Naive thymus-derived CD8-positive, alpha-beta T cell (primary cell): Measurements from ENCODE around the gene ZNF555. TPM values are rescaled to one million over a fixed set of nuclear protein-coding genes. Genes with fewer than 3 reads are reported as not detected.
"Not testable (repeated sequence)": the region's sequence is repeated elsewhere in the genome, so short reads cannot be mapped to it uniquely, and the experiment has no call there.

ENCODE experiments used
- ATAC-seq, 2 donors: fragments of 150-1000 bp; cut with Tn5 transposase in 1 of 2; sonication (Bioruptor Pico), chemical (Tn5 transposase) in 1 of 2; 1 replicate in 1 of 2; 2 replicates in 1 of 2; pipeline ENCODE4 v1.10.0; 2021; ENCODE audit warnings: mild to moderate bottlenecking in 2 of 2, moderate library complexity in 2 of 2
- POLR2A ChIA-PET: fragments of 350-600 bp; sonication (Branson Sonifier 250); formaldehyde crosslinking; loops from one replicate; lab custom pipeline; 2021; ENCODE audit warnings: antibody characterized with exemption; lab: Charles Lee
- DNase-seq, 10 donors: peaks; one replicate each; pipeline versions ENCODE4 v3.0.0 to v3.0.0-alpha.2; 2020 to 2022
- H3K27ac Mint-ChIP-seq, 10 donors: one replicate each; pipeline ENCODE4 v1.8.0; 2020 to 2022; ENCODE audit warnings: mild to moderate bottlenecking in 10 of 10, mixed read lengths in 10 of 10, moderate library complexity in 4 of 10, inconsistent platforms in 1 of 10
- H3K27me3 Mint-ChIP-seq, 5 donors: one replicate each; pipeline ENCODE4 v1.8.0; 2021 to 2022; ENCODE audit warnings: mixed read lengths in 5 of 5
- H3K36me3 Mint-ChIP-seq, 3 donors: one replicate each; pipeline ENCODE4 v1.8.0; 2020 to 2022; ENCODE audit warnings: mixed read lengths in 3 of 3, mild to moderate bottlenecking in 2 of 3, inconsistent platforms in 1 of 3
- H3K4me1 Mint-ChIP-seq, 4 donors: one replicate each; pipeline ENCODE4 v1.8.0; 2021 to 2022; ENCODE audit warnings: mixed read lengths in 4 of 4
- H3K4me3 Mint-ChIP-seq, 10 donors: one replicate each; pipeline ENCODE4 v1.8.0; 2020 to 2022; ENCODE audit warnings: mild to moderate bottlenecking in 10 of 10, mixed read lengths in 10 of 10, moderate library complexity in 6 of 10, inconsistent platforms in 1 of 10
- H3K9me3 Mint-ChIP-seq, 9 donors: one replicate each; pipeline ENCODE4 v1.8.0; 2020 to 2022; ENCODE audit warnings: mixed read lengths in 9 of 9, mild to moderate bottlenecking in 3 of 9, inconsistent platforms in 1 of 9, moderate library complexity in 1 of 9
- polyA plus RNA-seq, 3 donors: library from polyadenylated mRNA; unstranded; fragments of 300-500 nt; fragmentation: Illumina TruSeq; gene quantifications; one replicate each; pipeline ENCODE4 v1.2.3, GENCODE V29; 2021
- total RNA-seq, 8 experiments: library from RNA in 2 of 8; stranded (reverse) in 2 of 8; gene quantifications; one replicate each; pipeline ENCODE4 v1.2.3 and lab custom pipeline; 2021 to 2026

The ZNF555 gene
- 1 to 10 TPM; 7.4 to 8.7 TPM for total RNA-seq
- 1 to 10 TPM; 1.0 to 3.4 (median 2.2) TPM for polyA plus RNA-seq
- 5.4 to 27.2 (median 8.9) reads per million in 6 experiments for total RNA-seq (lab: John Stamatoyannopoulos, UW)

DNA sequence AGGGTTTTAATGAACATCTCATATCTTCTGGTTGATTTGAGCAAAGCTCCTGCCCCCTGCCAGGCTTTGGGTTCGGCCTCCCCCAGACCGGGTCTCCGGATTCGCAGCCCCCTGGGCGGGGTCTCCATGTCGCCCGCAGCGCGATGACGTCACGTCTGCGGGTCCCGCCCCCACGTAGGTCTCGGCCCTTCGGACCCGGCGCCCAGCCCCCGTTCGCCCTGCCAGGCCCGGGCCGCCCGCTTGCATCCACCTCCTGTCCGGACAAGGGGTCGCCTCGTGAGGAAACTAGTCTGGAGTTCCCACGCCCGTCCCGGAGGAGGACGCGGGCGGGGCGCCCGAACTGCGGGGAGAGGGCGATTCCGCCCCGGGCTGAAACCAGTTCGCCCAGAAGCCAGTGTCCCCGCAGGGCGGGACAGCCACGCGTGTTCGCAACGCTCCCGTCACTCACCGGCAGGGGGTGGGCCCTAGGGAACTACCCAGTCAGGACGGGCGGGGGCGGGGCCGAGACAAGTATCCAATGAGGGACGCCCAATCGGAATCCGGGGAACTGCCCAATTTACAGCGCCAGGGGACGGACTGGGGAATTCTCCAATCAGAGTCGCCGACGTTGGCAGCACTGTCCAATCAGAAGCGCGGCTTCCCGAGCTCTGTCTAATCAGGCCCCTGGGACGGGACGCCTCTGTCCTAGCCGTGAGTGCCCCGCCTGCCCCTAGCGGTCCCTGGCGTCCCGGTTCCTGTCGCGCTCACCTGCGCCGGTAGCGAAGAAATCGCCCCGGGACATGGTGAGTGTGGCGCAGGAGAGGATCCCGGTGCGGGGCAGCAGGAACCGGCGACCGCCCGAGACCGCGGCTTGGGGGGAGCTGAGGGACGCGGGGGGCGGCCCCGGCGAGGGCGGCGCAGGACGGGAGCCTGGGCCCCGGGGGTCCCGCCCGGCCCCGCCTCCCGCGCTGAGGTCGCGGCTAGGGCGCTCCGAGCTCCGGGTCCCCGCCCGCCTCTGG is at the start of gene ZNF555:
Gene ZNF555, plus strand, starts transcription at position 682 of the 998 bp plus-strand sequence. Its CDS starts 98 bp downstream, at position 780.
- Mint-ChIP-seq H3K9me3 (peaks cover 0 to 37% (median 11%) of the 10 kb centered on the region in 9 donors), H3K4me1 (peaks cover 12 to 36% (median 21%) of the 10 kb centered on the region in 4 donors), H3K36me3 (peaks cover 12 to 29% (median 12%) of the 10 kb centered on the region in 3 donors), H3K4me3 (peak within 1 kb of the TSS; percentile 88 to 96 (median 94)), H3K27ac (peak within 1 kb of the TSS; percentile 79 to 95 (median 93)), H3K27me3 (no peaks in the 10 kb centered on the region)
- DNase-seq (peak; percentile 93 to 100 (median 98)), ATAC-seq (peak; percentile 96 to 97)
- POLR2A ChIA-PET: interaction anchor here (0.8 to 2.0 kb wide), 10 partner anchors 15 to 365 kb away, joined by 3 to 11 read pairs (median 5); partner anchors contain the start of genes GADD45B, SGTA, ZNF554 and ZNF57

DNA sequence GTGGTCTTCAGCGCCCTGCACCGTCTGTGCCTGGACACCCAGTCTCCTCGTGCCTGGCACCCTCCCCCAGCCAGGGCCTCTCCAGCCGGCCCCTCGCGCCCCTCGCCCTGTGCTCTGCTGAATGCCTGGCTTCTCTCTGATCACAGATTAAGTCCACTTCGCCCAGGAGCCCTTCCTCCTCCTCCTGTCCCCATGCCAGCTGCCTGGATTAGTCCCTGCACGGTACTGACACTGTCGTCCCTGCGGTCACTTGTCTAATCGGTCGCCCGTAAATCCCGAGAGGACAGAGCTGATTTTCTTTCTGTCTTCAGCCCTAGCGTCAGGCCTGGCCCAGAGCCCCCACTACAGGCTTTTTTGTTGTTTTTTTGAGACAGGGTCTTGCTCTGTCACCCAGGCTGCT is 49.4 kb upstream of the ZNF555 start:
- Mint-ChIP-seq H3K4me1 (peaks cover 7 to 15% (median 10%) of the 10 kb centered on the region in 4 donors), H3K4me3 (no peak overlapping the region), H3K27ac (no peak overlapping the region), H3K27me3 (no peaks in the 10 kb centered on the region), H3K9me3 (no peaks in the 10 kb centered on the region), H3K36me3 (peaks cover 0 to 31% (median 5%) of the 10 kb centered on the region in 3 donors)
- POLR2A ChIA-PET: no interaction called here
- ATAC-seq: no peak
- DNase-seq: no peak

DNA sequence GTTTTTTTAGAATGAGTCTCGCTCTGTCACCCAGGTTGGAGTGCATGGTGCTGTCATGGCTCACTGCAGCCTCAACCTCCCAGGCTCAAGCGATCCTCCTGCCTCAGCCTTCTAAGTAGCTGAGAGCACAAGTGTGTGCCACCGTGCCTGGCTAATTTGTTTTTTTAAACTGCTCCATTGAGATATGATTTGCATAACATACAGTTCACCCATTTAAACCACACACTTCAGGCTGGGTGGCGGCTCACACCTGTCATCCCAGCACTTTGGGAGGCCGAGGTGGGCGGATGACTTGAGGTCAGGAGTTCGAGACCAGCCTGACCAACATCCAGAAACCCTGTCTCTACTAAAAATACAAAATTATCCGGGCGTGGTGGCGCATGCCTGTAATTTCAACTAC is 48.6 kb upstream of the ZNF555 start:
- peaks cover 0 to 33% (median 7%) of the 10 kb centered on the region in 3 donors for H3K36me3 Mint-ChIP-seq
- DNase-seq, H3K27me3 Mint-ChIP-seq, ATAC-seq, POLR2A ChIA-PET, H3K4me3 Mint-ChIP-seq, H3K27ac Mint-ChIP-seq, H3K4me1 Mint-ChIP-seq, H3K9me3 Mint-ChIP-seq: not testable (repeated sequence)

DNA sequence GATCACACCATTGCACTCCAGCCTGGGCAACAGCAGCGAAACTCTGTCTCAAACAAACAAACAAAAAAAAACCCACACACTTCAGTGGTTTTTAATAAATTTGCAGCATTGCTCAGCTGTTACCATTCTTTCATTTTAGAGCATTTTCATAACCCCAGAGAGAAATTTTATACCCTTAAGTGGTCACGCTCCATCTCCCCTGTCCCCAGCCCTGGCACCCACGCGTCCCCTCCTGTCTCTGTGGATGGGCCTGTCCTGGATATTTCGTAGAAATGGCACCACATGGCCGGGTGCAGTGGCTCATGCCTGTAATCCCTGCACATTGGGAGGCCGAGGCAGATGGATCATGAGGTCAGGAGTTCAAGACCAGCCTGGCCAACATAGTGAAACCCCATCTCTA is 48.1 kb upstream of the ZNF555 start:
- H3K36me3 Mint-ChIP-seq: peaks cover 0 to 34% (median 7%) of the 10 kb centered on the region in 3 donors
- POLR2A ChIA-PET: no interaction called here
- no peak for ATAC-seq
- H3K9me3 Mint-ChIP-seq: no peaks in the 10 kb centered on the region
- H3K4me3 Mint-ChIP-seq: no peak overlapping the region
- peaks cover 0 to 7% (median 4%) of the 10 kb centered on the region in 4 donors for H3K4me1 Mint-ChIP-seq
- no peak overlapping the region for H3K27ac Mint-ChIP-seq
- no peak for DNase-seq
- H3K27me3 Mint-ChIP-seq: no peaks in the 10 kb centered on the region

DNA sequence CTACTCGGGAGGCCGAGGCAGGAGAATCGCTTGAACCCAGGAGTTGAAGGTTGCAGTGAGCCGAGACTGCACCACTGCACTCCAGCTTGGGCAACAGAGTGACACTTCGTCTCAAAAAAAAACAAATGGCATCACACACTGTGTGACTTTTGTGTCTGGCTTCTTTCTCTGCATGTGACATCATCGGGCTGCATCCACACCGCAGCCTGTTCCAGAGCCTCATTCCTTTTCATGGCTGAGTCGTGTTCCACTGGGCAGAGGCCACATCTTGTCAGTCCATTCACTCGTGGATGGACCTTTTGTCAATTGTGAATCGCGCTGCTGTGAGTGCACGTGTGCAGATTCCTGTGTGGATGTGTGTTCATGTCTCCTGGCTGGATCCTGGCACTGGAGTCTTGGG is 47.7 kb upstream of the ZNF555 start:
- peaks cover 0 to 34% (median 7%) of the 10 kb centered on the region in 3 donors for H3K36me3 Mint-ChIP-seq
- POLR2A ChIA-PET: interaction anchor here (1.0 kb wide), 1 partner anchor 8 kb away, joined by 3 read pairs; the partner anchor contains the start of gene THOP1
- DNase-seq (no peak), ATAC-seq (no peak)
- H3K27me3 Mint-ChIP-seq: no peaks in the 10 kb centered on the region
- H3K4me1 Mint-ChIP-seq: peaks cover 0 to 6% (median 3%) of the 10 kb centered on the region in 4 donors
- H3K9me3 Mint-ChIP-seq: no peaks in the 10 kb centered on the region
- H3K4me3 Mint-ChIP-seq: no peak overlapping the region
- H3K27ac Mint-ChIP-seq: no peak overlapping the region

DNA sequence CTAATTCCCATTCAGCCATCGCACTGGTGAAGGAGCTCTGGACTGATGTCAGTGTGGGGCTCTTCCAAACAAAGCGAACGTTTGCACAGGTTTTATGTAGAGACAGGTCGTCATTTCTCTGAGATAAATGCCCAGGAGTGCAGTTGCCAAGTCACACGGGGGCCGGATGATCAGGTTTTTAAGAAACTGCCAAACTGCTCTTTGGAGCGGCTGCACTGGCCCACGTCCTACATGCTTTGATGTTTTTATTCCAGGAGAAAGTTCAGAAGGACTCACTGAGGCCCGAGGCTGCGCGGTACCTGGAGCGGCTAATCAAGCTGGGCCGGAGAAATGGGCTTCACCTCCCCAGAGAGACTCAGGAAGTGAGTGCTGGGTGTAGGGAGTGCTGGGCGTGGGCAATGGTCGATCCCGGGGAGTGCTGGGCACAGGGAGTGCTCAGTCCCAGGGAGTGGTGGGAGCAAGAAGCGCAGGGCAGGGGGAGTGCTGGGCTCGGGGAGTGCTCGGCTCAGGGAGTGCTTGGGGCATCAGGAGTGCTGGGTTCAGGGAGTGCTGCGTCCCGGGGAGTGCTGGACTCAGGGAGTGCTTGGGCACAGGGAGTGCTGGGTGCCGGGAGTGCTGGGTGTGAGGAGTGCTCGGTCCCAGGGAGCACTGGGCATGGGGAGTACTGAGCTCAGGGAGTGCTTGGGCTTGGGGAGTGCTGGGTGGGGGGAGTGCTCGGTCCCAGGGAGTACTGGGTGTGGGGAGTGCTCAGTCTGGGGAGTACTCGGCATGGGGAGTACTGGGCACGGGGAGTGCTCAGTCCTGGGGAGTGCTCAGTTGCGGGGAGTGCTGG is 45.2 kb upstream of the ZNF555 start:
- Mint-ChIP-seq H3K27ac (no peak overlapping the region), H3K4me1 (peaks cover 0 to 3% (median 0%) of the 10 kb centered on the region in 4 donors), H3K4me3 (no peak overlapping the region), H3K9me3 (no peaks in the 10 kb centered on the region), H3K27me3 (no peaks in the 10 kb centered on the region), H3K36me3 (peaks cover 0 to 33% (median 7%) of the 10 kb centered on the region in 3 donors)
- DNase-seq (no peak), ATAC-seq (no peak)
- POLR2A ChIA-PET: interaction anchor here (0.6 kb wide), 1 partner anchor 129 kb away, joined by 3 read pairs; no protein-coding TSS in a partner anchor

DNA sequence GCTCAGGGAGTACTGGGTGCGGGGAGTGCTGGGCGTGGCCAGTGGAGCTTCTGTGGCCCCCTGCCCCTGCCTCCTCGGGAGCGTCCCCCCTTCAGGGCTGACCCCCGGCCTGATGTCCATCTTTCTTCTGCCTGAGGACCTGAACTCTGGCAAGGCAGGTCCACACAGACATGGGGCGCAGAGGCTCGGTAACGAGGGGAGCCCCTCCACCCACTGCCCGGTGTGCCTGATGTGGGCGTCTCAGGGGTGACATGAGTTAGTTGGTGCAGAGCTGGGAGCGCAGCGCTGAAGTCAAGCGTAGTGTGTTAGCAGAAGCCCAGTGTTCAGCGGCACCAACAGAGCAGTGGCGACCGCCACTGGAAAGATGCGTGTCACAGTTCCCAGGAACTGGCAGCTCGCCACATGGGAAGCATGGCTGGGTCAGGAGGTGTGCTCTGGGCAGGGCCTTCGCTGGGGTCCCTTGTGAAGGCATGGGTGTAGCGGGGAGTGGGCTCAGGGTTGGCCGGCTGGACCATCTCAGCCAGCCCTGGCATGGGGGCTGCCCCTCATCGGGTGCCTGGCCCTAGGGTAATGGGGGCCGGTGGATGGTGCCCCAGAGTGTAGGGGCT is 44.5 kb upstream of the ZNF555 start:
- POLR2A ChIA-PET: interaction anchor here (0.6 kb wide), 1 partner anchor 128 kb away, joined by 3 read pairs; no protein-coding TSS in a partner anchor
- Mint-ChIP-seq H3K4me3 (no peak overlapping the region), H3K9me3 (no peaks in the 10 kb centered on the region), H3K4me1 (peaks cover 0 to 3% (median 0%) of the 10 kb centered on the region in 4 donors), H3K36me3 (peaks cover 0 to 35% (median 8%) of the 10 kb centered on the region in 3 donors), H3K27me3 (no peaks in the 10 kb centered on the region), H3K27ac (peak overlapping the region in 1 of 10 donors; percentile 17)
- DNase-seq: no peak
- no peak for ATAC-seq

DNA sequence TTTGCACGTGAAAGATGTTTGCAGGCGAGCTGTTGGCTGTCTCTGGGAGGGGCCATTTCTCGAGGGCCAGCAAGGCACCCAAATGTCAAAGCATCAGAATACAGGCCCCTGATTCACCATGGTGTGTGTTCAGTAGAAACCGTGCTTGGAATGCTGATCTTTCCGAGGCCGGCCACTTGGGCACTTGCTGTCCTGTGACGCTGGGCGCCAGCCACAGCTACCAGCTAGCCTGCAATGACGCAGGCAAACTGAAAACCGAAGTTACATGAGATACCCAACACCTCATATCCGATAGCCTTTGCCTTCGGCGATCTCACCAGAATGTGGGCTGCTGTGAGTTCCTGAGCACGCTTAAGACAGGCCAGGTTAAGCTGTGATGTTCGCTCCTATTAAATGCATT is 44.0 kb upstream of the ZNF555 start:
- H3K27ac Mint-ChIP-seq: no peak overlapping the region
- ATAC-seq: no peak
- H3K27me3 Mint-ChIP-seq: no peaks in the 10 kb centered on the region
- POLR2A ChIA-PET: no interaction called here
- DNase-seq: no peak
- H3K9me3 Mint-ChIP-seq: no peaks in the 10 kb centered on the region
- peaks cover 0 to 1% (median 0%) of the 10 kb centered on the region in 4 donors for H3K4me1 Mint-ChIP-seq
- H3K36me3 Mint-ChIP-seq: peaks cover 0 to 33% (median 7%) of the 10 kb centered on the region in 3 donors
- no peak overlapping the region for H3K4me3 Mint-ChIP-seq

DNA sequence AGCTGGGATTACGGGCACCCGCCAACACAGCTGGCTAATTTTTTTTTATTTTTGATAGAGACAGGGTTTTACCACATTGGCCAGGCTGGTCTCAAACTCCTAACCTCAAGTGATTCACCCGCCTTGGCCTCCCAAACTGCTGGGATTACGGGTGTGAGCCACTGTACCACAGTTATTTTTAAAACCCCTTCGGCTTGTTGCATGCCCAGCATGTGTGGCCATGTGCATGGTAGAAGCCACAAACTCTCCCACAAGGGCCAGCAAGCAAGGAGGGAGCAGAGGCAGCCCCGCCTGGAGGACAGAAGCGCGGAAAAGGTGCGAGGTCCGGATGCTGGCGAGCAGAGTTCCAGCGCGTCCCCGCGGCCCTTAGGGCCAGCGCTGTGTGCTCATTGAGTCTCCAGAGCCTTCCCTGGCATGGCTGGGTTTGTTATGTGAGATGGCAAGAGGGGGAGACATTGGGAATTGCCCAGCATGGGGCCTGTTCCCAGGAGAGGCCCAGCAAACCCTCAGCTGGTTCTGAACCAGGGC is 43.1 kb upstream of the ZNF555 start:
- Mint-ChIP-seq H3K36me3 (peaks cover 0 to 34% (median 9%) of the 10 kb centered on the region in 3 donors), H3K4me1 (peaks cover 0 to 4% (median 1%) of the 10 kb centered on the region in 4 donors), H3K27me3 (no peaks in the 10 kb centered on the region), H3K27ac (no peak overlapping the region), H3K4me3 (no peak overlapping the region), H3K9me3 (no peaks in the 10 kb centered on the region)
- ATAC-seq: no peak
- POLR2A ChIA-PET: no interaction called here
- DNase-seq: no peak

DNA sequence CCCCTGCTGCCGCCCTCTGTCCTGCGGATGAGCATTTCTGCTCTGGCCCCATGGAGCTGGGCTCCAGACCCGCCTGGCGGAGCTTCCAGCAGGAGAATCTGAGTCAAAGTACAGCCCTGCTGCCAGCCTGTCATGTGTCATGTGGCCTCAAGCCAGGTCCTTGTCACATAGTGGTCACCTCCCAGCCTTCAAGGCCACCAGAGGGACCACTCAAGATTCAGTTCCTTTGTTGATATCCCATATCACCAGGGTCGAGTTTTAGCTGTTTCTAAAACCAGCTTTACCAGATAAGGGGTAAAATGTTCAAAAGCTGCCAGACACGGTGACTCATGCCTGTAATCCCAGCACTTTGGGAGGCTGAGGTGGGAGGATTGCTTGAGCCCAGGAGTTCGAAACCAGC is 42.5 kb upstream of the ZNF555 start:
- Mint-ChIP-seq H3K4me3 (no peak overlapping the region), H3K27me3 (no peaks in the 10 kb centered on the region), H3K9me3 (no peaks in the 10 kb centered on the region), H3K36me3 (peaks cover 0 to 33% (median 7%) of the 10 kb centered on the region in 3 donors), H3K27ac (no peak overlapping the region), H3K4me1 (peaks cover 0 to 4% (median 1%) of the 10 kb centered on the region in 4 donors)
- POLR2A ChIA-PET: no interaction called here
- no peak for ATAC-seq
- no peak for DNase-seq

DNA sequence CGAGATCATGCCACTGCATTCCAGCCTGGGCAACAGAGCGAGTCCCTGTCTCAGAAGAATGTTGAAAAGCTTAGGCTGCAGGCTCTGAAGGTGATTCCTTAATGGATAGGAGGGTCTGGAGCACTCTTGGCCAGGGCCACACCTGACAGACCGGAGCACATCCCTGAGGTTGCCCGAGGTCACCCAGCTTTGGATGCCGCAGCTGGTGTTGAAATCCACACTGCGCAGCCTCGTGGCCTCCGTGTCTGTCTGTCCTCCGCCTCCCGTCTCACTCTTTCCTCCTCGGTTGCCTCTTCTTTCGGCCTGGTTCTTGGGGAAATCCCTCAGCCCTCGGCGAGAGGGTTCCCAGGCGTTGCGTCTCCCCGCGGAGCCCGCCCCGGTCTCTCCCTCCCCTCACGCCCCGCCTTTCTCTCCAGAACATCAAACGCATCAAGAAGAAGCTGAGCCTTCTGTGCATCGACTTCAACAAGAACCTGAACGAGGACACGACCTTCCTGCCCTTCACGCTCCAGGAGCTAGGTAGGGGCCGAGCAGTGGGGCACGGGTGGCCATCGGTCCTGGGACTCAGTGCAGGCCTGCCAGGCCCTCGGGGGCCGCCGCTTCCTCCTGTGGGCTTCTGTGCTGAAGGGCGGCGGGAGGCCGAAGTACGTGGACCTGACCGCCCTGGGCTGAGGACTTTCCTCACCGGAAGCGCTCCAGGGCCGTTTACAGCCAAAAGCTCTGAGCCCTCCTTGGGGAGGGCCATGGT is 41.8 kb upstream of the ZNF555 start:
- no peak overlapping the region for H3K4me3 Mint-ChIP-seq
- H3K36me3 Mint-ChIP-seq: peaks cover 0 to 35% (median 7%) of the 10 kb centered on the region in 3 donors
- H3K27me3 Mint-ChIP-seq: no peaks in the 10 kb centered on the region
- H3K4me1 Mint-ChIP-seq: peaks cover 0 to 4% (median 1%) of the 10 kb centered on the region in 4 donors
- POLR2A ChIA-PET: no interaction called here
- H3K27ac Mint-ChIP-seq: no peak overlapping the region
- no peak for ATAC-seq
- H3K9me3 Mint-ChIP-seq: no peaks in the 10 kb centered on the region
- no peak for DNase-seq
